RPMI8226 (cell line): ENCODE data around the gene LYPLA2.
A peak's percentile ranks its signal among the peaks of the same experiment; 100 is the strongest.
"Not testable (repeated sequence)": the region's sequence is repeated elsewhere in the genome, so short reads cannot be mapped to it uniquely, and the experiment has no call there.

Source experiments
- DNase-seq: peaks from one replicate; pipeline ENCODE4 v3.0.0-alpha.2; 2015

LYPLA2 gene

DNA sequence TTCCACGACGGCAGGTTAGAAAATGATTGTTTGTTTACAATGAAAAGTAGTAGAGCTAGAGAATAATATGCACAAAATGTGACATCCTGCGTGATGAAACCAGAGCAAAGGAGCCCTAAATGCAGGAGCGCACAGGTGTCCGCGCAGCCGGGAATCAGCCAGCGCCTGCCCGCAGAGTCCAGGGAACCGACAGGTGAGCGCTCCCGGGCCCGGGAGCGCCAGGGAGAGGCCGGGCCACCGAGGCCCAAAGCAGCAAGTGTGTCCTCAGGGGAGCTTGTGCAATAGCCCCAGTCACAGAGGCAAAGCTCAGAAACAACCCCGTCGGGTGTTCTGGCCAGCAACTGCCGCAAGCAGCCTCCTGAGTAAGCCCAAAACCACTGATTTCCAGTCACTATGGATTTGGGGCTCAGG, 10.4 kb downstream of the LYPLA2 start:
- no peak for DNase-seq

DNA sequence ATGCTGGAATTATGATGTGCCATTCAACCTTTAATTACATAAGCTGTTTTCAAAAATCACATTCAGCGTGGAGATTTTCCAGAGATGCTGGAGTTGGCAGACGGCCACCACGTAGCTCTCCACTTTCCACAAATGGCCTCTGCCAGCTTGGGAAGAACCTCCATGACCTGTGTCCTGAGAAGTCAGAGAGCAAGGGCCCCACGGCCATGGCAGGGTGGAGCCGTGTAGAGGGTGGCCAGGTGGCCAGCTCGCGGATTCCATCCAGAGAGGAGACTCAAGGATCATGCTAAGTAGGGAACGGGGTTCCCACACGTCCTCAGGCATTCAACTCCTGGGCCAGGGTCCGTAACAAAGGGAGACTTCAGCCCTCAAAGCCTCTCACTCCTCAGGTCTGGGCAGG, 10.9 kb downstream of the LYPLA2 start:
- no peak for DNase-seq

DNA sequence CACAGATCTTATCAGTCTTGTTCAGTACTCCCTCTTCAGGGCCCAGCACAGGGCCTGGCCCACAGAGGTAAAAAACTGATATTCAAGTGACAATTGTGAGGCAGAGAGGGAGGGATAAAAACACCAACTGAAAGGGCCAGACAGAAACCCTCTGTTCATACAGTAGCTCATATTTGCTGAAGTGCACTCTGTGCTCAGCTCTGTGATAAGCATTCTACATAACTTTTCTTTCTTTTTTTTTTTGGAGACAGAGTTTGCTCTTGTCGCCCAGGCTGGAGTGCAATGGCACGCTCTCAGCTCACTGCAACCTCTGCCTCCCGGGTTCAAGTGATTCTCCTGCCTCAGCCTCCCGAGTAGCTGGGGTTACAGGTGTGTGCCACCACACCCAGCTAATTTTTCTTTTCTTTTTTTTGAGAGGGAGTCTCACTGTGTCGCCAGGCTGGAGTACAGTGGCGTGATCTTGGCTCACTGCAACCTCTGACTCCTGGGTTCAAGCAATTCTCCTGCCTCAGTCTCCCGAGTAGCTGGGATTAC, 11.9 kb downstream of the LYPLA2 start:
- DNase-seq = not testable (repeated sequence)

DNA sequence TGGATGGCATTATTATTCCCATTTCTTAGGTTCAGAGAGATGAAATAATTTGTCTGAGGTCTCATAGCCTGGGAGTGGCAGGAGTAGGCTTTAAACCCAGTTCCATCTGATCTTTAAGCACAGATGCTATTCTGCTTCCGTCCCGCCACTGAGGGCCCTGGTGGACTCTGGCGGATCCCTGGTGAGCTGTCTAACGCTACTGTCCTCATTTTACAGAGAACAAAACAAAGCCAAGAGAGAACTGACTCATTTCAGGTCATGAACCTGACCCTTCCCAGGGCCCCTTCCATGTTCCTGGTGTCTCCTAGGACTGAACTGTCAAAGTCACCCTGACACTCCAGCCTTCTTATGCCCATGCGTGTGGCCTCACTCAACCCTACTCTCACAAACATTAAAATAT, 12.7 kb downstream of the LYPLA2 start:
- DNase-seq = no peak

DNA sequence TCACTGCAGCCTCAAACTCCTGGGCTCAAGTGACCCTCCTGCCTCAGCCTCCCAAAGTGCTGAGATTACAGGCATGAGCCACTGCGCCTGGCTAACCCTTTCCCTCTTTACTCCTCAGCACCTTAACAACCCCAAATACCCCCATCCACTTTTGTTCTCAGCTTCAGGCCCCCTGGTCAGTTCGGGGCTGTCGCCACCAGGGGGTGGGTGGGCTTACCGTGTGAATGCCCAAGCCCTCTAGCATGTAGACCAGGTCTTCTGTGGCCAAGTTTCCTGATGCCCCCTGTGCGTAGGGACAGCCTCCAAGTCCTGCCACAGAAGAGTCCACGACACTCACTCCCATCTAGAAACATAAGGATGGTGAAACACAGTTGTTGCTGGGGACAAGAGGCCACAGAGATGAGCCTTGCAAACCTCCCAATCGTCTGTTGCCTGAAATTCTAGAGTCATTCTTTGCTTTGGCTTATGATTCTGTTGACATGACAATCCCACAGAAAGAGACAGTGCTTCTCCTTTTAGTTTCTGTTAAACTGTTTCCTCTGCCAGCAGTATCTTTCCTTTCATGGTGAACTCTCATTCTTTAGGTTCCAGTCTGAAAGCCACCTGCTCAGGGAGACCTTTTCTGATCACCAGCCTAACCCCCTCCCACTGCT, 13.4 kb downstream of the LYPLA2 start:
- no peak for DNase-seq

DNA sequence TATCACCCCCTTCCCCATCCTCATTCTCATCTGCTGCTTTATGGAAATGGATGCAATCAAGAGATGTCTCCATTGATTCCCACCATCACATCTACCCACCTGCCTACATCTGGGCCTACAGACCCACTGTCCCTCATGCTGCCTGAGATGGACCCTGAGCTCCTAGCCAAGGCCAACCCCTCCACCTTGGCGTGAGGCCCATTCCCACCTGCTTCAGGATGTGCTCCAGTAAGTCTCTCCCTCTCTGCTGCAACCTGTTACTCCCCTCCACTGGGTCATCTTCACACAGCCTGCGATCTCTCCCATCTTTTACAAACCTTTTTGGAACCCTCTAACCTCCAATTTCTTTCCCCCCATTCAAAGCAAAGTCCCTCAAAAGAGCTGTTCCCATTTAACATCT, 14.1 kb downstream of the LYPLA2 start:
- DNase-seq = no peak

DNA sequence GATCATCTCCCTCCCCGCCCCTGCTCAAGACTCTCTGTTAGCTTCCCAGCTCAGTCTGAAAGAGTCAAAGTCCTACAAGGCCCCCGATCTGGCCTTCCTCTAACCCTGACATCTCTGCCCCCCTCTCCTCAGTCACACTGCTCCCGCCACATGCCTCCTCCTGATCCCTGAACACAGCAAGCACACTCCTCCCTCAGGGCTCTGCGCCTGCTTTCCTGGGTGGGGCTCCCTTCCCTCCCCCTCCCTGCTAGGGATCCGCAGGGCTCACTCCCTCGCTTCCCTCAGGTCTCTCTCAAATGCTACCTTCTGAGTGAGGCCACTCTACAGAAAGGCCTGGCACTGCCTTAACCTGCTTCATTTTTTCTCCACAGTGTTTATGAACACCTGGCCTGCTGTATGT, 15.3 kb downstream of the LYPLA2 start:
- no peak for DNase-seq

DNA sequence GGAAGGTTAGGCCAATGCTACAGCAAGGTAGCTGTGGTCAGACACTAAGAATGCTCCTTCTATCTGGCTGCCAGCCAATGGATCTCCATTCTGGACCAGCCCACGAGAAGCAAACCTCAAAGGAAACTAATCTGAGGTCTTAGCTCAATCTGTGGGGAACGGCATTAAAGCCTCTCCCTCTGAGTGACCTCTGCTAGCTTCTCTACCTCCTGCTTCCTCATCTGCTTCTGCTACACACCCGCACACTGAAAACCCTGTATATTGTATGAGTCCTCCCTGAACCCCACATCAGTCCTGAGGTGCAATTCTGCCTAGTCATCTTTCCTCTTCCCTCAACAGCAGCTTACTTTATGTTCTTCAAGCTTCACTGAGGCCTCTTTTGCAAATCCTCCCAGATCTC, 16.5 kb downstream of the LYPLA2 start:
- peak; percentile 49 for DNase-seq

DNA sequence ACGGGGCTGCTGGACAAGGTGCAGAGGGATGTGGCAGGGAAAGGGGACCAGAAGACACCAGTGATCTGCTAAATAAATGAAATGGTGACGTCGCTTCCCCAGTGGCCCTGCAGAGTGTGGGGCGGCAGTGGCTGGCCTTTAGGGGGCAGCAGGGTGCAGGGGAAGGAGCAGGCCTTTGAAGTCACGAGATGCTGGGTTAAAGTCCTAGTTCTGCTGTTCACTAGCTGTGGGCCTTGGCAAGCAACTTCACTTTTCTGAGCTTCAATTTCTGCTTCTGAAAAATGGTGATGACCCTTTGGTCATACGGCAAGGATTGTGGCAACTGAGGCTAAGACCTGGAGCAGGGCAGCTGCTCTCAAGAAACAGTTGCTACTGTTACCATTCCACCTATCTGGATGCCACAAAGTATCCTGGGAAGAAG, 18.8 kb downstream of the LYPLA2 start:
- DNase-seq = peak; percentile 88

DNA sequence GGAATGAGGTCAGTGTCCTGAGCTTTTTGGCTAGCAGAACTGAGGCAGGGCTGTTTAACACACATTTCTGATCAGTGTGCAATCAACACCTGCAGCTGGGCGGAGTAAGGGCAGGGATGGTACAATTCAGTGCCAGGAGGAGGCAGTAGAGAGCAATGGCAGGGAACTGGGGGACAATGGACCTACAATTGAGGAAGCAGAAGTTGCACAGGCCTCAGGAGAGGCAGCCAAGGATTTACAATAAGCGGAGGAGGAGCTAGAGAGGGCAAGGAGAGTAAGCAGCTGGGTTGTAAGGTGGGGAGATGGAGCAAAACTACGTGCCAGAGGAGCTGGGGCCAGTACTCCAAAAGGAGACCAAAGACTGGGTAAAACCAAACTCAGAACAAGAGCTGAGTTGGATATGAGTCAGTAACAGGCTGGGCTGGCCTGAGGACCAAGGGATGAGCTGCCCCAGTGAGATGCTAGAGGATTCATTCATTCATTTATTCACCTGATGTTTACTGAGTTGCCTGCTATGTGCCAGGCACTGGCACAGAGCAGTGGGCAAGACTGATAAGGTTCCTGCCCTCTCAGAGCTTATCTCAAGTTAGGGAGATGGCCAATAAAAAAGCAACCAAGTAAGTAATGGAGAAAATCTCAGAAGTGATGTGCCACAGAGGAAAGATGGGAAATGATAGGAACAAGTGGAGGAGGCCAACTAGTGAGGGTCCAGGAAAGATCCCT, 20.0 kb downstream of the LYPLA2 start:
- DNase-seq = peak; percentile 81

DNA sequence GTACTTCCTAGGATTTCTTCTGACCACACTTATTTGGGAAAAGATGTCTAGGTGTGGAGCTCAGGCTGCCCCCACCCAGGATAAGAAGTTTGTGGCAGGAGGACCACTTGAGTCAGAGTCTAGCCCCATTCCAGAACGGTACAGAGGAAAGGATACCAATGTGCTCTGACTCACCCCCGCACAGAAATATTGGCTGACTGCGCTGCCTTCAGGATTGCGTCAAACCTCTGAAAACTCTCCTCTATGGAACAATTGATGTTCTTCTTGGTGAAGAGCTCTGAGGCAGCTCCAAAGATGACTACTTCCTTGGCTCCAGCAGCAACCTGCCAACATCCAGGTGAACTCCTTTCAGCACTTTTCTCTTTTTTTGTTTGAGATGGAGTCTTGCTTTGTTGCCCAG, 23.1 kb downstream of the LYPLA2 start:
- DNase-seq = no peak

DNA sequence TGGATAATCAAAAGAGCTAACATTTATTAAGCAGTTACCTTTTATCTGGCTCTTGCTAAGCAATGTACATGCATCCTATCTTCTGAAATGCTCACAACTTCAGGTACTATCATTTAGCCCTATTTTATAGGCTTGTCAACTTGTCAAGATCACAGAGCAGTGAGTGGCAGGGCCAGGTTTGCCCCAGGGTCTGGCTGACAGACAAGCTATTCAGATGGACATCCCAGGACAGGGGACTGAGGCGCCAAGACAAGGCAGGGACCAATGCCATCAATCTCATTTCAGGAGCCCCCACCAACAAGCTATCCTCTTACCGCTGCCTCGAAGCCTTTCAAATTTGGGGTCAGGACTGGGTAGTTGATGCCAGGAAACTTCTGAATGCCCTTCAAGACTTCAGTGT, 25.4 kb downstream of the LYPLA2 start:
- no peak for DNase-seq

DNA sequence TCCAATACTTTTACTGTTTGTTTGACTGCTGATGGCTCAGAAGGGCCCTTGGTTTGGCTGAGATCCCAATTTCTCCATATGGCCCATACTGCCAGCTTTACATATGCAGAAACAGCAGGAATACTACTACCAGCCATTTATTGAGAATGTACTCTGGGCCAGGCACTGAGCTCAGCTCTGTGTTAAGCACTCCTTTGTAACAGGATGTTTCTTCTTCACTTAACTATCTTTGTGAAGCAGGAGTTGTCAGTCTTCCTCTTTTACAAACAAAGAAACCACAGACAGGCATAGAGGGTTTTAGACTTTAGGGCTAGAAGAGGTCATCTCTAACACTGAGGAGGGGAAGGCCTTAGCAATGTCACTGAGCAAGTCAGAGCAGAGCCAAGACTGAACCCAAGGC, 26.0 kb downstream of the LYPLA2 start:
- no peak for DNase-seq

DNA sequence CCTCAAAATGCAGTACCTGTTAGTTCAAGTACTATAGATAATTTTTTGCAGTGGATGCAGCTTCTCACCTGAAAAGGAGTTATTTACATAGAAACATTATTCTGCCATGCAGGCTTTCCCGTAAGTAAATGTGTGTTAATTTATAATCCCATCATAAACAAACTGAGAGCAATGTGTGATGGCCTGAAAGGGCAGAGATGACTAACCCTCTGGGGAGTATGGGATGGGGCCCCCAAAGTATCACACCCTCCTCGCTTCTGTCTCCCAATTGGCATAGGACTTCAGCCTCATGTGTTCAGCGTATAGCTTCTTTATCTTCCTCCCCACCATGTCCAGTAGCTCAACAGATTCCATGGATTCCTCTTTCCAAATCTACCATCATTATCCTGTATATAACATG, 26.7 kb downstream of the LYPLA2 start:
- DNase-seq = no peak

DNA sequence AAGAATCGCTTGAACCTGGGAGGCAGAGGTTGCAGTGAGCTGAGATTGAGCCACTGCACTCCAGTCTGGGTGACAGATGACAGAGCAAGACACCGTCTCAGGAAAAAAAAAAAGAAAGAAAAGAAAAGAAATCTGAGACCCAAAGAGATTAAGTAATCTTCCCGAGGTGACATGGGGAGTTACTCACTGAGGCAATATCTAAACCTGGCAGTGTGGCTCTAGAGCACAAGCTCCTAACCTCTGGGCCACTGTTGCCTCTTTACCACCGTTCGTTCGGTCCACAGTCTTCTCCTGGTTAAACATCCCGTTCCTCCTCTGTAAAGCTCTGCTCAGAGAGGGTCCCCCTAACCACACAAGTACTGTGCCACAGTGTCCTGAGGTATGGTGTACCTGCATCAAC, 32.8 kb downstream of the LYPLA2 start:
- no peak for DNase-seq

DNA sequence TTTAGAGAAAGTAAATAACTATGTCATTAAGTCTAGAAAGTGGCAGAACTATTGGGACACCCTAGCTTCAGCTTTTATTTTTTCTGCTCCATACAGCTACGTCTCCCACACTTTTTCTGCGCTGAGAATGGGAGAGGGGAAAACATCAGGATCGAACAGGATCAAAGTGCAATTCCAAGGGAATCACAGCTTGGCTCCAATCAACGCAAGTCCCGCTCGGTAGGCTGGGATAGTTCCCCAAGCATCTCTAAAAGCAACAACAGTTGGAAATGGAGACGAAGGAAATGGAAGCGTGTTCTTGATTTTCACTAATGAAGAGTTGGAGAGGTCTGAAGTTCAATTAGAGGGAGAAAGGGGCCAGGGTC, 33.7 kb downstream of the LYPLA2 start:
- DNase-seq = no peak

DNA sequence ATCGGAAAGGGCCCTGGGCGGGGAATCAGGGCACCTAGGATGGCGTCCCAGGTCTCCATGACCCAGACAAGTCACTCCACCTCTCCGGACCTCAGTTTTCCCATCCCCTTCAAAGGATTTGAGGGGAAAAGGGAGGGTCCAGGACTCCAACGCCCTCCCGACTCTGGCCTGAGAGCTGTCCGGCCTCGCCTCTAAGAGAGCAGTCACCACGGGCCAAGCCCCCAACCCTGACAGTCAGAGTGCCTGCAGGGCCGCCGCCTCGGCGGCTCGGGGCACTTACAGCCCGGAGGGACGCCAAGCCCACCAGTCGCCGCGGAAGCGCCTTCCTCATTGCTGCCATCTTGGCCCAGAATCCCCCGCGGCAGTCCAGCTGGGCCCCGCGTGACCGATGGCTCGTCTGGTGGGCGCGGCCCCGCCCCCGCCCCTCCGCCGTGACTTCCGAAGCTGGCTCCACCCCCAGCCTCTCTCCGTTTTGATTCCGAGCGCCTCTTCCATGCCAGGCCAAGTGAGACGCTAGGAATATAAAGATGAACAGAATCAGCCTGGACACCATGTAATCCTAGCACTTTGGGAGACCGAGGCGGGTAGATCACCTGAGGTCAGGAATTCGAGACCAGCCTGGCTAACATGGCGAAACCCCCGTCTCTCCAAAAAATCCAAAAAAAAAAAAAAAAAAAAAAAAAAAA, 34.3 kb downstream of the LYPLA2 start, which contains the start of gene HMGCL:
HMGCL (minus strand) TSS at position 354 of the 686 bp plus-strand sequence; CDS start at position 340, 14 bp downstream.
- DNase-seq = peak; percentile 92

DNA sequence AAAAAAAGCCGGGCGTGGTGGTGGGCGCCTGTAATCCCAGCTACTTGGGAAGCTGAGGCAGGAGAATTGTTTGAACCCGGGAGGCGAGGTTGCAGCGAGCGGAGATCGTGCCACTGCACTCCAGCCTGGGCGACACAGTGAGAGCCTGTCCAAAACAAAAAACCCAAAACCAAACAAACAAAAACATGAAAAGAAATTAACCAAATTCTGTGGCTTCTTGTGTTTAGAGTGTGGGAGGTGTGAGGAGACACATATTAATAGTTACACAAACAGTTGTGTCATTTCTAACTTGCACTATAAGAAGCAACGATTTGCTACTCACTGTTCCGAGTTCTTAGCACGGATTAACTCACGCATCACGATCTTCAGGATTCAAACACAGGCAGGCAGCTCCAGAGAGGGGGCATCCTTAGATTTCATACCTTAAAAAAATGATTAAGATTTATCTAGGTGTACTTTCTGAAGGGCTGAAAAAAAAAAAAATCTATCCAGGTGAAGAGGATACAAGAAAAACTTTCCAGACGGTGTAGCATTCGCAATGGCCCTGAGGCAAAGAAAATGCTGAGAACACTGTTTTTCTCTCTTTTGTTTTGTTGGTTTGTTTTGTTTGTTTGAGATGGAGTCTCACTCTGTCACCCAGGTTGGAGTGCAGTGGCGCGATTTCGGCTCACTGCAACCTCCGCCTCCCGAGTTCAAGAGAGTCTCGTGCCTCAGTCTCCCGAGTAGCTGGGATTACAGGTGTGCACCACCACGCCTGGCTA, 35.0 kb downstream of the LYPLA2 start:
- no peak for DNase-seq

DNA sequence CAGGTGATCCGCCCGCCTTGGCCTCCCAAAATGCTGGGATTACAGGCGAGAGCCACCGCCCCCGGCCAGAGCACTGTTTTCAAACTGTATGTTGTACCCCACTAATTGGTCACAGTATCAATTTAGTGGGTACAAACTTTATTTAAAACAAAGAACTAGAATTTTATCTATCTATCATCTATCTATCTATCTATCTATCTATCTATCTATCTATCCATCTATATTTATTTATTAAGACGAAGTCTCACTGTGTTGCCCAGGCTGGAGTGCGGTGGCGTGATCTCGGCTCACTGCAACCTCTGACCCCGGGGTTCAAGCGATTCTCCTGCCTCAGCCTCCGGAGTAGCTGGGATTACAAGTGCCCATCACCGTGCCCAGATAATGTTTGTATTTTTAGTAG, 35.6 kb downstream of the LYPLA2 start:
- DNase-seq = not testable (repeated sequence)

DNA sequence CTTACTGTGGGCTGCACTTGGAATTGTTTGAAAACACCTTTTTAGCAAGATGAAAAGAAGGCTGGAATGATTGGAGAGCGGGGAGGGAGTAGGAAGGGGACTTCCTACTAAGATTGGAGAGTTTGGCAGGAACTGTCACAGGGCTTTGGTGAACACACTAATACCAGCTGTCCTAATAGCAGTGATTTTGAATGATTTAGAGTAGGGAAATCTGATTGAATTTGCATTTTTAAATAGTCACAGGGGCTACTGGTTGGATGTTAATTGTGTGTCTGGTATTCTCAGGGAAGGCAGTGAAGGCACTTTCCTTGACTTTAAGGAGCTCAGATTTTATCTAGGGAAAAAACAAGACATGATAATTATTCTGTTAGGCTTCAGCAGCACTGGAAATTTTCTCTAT, 36.8 kb downstream of the LYPLA2 start:
- DNase-seq = no peak

DNA sequence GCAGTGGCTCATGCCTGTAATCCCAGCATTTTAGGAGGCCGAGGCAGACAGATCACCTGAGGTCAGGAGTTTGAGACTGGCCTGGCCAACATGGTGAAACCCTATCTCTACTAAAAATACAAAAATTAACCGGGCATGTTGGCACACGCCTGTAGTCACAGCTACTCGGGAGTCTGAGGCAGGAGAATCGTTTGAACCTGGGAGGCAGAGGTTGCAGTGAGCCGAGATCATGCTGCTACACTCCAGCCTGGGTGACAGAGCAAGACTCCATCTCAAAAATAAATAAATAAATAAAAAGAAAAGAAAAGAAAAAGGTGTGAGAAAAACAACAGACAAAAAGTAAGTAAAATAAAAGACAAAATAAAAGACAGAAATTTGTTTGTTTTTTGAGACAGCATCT, 43.2 kb downstream of the LYPLA2 start:
- not testable (repeated sequence) for DNase-seq

DNA sequence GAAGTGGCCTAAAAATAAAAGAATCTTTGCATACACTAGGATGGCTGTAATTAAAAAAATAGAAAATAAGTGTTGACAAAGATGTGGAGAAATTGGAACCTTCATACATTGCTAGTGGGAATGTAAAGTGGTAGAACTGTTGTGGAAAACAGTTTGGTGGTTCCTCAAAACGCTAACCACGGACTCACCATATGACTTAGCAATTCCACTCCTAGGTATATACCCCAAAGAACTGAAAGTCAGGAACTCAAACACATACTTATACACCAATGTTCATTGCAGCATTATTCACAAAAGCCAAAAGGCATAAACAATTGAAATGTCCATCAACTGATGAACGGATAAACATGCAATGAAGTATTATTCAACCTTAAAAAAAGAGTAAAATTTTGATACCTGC, 45.1 kb downstream of the LYPLA2 start:
- DNase-seq = no peak

DNA sequence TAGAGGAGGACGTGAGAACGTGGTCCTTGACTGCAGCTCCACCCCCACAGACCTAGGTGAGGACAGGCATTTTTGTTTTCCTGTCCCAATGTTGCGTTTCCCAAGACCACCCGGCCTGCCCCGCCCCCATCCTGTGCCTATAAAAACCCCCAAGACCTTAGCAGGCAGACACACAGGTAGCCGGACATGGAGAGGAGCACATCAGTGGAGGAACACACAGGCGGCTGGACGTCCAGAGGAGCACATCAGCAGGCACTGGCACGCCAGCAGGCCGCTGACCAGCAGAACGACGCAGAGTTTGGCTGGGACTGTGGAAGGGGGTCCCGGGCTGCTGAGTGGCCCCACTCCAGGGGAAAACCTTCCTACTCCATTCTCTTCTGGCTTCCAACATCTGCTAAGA, 47.0 kb downstream of the LYPLA2 start:
- DNase-seq = peak; percentile 17
